ENCODE results near the gene OR2T3.
"Not testable (repeated sequence)": the region's sequence is repeated elsewhere in the genome, so short reads cannot be mapped to it uniquely, and the experiment has no call there.

DNA sequence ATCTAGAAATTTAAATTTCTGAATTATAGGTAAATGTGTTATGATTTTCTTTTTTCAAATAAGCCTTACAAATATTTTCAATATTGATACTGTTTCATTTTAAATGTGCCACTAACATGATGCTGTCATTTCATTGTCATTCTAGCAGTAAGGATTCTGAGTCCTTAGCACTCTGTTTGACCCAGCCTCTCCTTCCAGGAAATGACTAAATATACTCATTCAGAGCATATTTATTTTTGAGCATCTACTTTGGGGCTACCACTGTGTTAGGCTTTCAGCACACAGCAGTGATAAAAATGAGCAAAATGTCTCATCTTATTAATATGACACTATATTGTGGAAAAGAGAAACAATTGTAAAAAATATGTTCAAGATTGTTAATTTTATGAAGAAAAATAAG is 37.1 kb downstream of the OR2T3 start:
- TF ChIP-seq MXD4 (CRISPR knock-in tag; IDR thresholded peaks at IDR 0.05); ESRRA (CRISPR knock-in tag; IDR thresholded peaks at IDR 0.05; ENCODE audit: low read depth); TAF1 (CRISPR knock-in tag; IDR thresholded peaks at IDR 0.05); POLR2A (IDR thresholded peaks at IDR 0.05; ENCODE audit: insufficient read depth in 1 of 2, low read depth in 2 of 2, low read length in 2 of 2): not testable (repeated sequence)
- TF ChIP-seq, protein P1, sequence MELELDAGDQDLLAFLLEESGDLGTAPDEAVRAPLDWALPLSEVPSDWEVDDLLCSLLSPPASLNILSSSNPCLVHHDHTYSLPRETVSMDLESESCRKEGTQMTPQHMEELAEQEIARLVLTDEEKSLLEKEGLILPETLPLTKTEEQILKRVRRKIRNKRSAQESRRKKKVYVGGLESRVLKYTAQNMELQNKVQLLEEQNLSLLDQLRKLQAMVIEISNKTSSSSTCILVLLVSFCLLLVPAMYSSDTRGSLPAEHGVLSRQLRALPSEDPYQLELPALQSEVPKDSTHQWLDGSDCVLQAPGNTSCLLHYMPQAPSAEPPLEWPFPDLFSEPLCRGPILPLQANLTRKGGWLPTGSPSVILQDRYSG (CRISPR knock-in tag; IDR thresholded peaks at IDR 0.05), result not testable (repeated sequence)
- TF ChIP-seq, protein P2, sequence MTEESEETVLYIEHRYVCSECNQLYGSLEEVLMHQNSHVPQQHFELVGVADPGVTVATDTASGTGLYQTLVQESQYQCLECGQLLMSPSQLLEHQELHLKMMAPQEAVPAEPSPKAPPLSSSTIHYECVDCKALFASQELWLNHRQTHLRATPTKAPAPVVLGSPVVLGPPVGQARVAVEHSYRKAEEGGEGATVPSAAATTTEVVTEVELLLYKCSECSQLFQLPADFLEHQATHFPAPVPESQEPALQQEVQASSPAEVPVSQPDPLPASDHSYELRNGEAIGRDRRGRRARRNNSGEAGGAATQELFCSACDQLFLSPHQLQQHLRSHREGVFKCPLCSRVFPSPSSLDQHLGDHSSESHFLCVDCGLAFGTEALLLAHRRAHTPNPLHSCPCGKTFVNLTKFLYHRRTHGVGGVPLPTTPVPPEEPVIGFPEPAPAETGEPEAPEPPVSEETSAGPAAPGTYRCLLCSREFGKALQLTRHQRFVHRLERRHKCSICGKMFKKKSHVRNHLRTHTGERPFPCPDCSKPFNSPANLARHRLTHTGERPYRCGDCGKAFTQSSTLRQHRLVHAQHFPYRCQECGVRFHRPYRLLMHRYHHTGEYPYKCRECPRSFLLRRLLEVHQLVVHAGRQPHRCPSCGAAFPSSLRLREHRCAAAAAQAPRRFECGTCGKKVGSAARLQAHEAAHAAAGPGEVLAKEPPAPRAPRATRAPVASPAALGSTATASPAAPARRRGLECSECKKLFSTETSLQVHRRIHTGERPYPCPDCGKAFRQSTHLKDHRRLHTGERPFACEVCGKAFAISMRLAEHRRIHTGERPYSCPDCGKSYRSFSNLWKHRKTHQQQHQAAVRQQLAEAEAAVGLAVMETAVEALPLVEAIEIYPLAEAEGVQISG (CRISPR knock-in tag; IDR thresholded peaks at IDR 0.05), result not testable (repeated sequence)
- TF ChIP-seq, protein P3, sequence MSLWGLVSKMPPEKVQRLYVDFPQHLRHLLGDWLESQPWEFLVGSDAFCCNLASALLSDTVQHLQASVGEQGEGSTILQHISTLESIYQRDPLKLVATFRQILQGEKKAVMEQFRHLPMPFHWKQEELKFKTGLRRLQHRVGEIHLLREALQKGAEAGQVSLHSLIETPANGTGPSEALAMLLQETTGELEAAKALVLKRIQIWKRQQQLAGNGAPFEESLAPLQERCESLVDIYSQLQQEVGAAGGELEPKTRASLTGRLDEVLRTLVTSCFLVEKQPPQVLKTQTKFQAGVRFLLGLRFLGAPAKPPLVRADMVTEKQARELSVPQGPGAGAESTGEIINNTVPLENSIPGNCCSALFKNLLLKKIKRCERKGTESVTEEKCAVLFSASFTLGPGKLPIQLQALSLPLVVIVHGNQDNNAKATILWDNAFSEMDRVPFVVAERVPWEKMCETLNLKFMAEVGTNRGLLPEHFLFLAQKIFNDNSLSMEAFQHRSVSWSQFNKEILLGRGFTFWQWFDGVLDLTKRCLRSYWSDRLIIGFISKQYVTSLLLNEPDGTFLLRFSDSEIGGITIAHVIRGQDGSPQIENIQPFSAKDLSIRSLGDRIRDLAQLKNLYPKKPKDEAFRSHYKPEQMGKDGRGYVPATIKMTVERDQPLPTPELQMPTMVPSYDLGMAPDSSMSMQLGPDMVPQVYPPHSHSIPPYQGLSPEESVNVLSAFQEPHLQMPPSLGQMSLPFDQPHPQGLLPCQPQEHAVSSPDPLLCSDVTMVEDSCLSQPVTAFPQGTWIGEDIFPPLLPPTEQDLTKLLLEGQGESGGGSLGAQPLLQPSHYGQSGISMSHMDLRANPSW (CRISPR knock-in tag; IDR thresholded peaks at IDR 0.05; ENCODE audit: borderline replicate concordance), result not testable (repeated sequence)
- TF ChIP-seq, protein P4, sequence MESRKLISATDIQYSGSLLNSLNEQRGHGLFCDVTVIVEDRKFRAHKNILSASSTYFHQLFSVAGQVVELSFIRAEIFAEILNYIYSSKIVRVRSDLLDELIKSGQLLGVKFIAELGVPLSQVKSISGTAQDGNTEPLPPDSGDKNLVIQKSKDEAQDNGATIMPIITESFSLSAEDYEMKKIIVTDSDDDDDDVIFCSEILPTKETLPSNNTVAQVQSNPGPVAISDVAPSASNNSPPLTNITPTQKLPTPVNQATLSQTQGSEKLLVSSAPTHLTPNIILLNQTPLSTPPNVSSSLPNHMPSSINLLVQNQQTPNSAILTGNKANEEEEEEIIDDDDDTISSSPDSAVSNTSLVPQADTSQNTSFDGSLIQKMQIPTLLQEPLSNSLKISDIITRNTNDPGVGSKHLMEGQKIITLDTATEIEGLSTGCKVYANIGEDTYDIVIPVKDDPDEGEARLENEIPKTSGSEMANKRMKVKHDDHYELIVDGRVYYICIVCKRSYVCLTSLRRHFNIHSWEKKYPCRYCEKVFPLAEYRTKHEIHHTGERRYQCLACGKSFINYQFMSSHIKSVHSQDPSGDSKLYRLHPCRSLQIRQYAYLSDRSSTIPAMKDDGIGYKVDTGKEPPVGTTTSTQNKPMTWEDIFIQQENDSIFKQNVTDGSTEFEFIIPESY (CRISPR knock-in tag; IDR thresholded peaks at IDR 0.05), result not testable (repeated sequence)
- TF ChIP-seq, protein P5, sequence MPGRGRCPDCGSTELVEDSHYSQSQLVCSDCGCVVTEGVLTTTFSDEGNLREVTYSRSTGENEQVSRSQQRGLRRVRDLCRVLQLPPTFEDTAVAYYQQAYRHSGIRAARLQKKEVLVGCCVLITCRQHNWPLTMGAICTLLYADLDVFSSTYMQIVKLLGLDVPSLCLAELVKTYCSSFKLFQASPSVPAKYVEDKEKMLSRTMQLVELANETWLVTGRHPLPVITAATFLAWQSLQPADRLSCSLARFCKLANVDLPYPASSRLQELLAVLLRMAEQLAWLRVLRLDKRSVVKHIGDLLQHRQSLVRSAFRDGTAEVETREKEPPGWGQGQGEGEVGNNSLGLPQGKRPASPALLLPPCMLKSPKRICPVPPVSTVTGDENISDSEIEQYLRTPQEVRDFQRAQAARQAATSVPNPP (CRISPR knock-in tag; IDR thresholded peaks at IDR 0.05), result not testable (repeated sequence)

Data from HepG2 (cell line).